Measurements from ENCODE around the gene DDX52. TPM values are rescaled to one million over a fixed set of nuclear protein-coding genes. Genes with fewer than 3 reads are reported as not detected.

DDX52 gene
- total and polyA plus RNA-seq, 2 of the 13 experiments (the other 11 are each of a cell fraction or from before 2014, with no cell fraction given), result 8.9 to 36.1 TPM

DNA sequence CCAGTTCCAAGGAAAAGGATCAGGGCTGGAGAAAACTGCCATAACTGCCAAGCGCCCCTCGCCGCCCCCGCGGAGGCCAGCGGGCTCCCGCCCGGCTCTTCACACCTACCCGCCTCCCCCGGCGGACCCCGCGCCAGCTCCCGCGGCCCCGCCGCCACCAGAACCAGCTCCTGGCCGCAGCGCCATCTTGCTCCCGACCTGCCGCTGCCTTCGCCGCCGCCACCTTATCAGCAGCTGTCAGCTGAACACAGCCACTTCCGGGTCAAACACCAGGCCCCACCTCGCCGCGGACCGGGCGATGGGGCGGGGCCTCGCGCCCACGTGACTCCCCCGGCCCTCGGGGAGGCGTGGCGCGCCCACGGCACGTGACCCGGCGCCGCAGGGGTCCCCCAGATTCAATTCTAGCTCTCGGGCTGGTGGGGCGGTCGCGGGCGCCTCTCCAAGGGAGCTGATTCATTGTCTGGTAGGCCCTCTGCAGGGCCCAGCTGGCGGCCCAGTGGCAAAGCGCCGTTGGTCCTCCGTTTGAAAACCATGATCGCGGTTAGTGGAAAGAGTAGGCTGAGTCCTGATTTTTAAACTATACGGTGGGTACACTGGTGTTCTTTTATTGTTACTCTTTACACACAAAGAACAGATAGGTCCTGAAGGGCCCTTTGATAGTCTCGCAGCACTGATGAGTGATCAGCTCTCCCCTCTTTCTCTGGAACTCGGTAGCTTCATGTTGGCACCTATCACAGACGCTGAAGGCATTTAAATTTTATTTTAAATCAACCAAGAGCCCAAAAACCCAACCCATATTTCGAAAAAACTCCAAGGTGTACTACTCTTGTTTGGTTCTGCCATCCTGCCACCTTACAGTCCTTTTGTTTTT lies 33.8 kb downstream of the DDX52 start, which contains the start of gene SYNRG (continued):
- TF ChIP-seq FOSL2 (CRISPR knock-in tag; IDR thresholded peaks at IDR 0.05) (peak; percentile 71), ZNF672 (CRISPR knock-in tag; IDR thresholded peaks at IDR 0.05) (no peak; the same call in 1 of the 2 replicates), HNF4A (CRISPR knock-in tag; IDR thresholded peaks at IDR 0.05) (peak; percentile 31), MEF2D (CRISPR knock-in tag; IDR thresholded peaks at IDR 0.05) (no peak), KLF12 (CRISPR knock-in tag; IDR thresholded peaks at IDR 0.05; ENCODE audit: borderline replicate concordance) (peak; percentile 63; the same call in 1 of the 2 replicates), CREM (IDR thresholded peaks at IDR 0.05) (no peak), CREM (CRISPR knock-in tag; IDR thresholded peaks at IDR 0.05) (no peak), MIER3 (CRISPR knock-in tag; IDR thresholded peaks at IDR 0.05; ENCODE audit: borderline replicate concordance) (peak; percentile 62; the same call in 1 of the 2 replicates), MAZ (IDR thresholded peaks at IDR 0.05; ENCODE audit: borderline replicate concordance, low read depth, low read length) (peak; percentile 64; the same call in 1 of the 2 replicates), MAZ (CRISPR knock-in tag; IDR thresholded peaks at IDR 0.05; ENCODE audit: low read depth) (peak; percentile 40), ZNF230 (CRISPR knock-in tag; IDR thresholded peaks at IDR 0.05) (peak; percentile 65; the same call in 1 of the 2 replicates), ZSCAN9 (CRISPR knock-in tag; IDR thresholded peaks at IDR 0.05; ENCODE audit: borderline replicate concordance) (no peak), RAD21 (CRISPR knock-in tag; IDR thresholded peaks at IDR 0.05) (0 out of 2 replicates have a peak, but pooled peaks have one; percentile 24), ZNF619 (CRISPR knock-in tag; IDR thresholded peaks at IDR 0.05) (0 out of 2 replicates have a peak, but pooled peaks have one; percentile 40), ZC3H4 (CRISPR knock-in tag; IDR thresholded peaks at IDR 0.05; ENCODE audit: borderline replicate concordance) (peak; percentile 74), TOPORS (CRISPR knock-in tag; IDR thresholded peaks at IDR 0.05) (peak; percentile 81; the same call in 1 of the 2 replicates)
- TF ChIP-seq, protein P1, sequence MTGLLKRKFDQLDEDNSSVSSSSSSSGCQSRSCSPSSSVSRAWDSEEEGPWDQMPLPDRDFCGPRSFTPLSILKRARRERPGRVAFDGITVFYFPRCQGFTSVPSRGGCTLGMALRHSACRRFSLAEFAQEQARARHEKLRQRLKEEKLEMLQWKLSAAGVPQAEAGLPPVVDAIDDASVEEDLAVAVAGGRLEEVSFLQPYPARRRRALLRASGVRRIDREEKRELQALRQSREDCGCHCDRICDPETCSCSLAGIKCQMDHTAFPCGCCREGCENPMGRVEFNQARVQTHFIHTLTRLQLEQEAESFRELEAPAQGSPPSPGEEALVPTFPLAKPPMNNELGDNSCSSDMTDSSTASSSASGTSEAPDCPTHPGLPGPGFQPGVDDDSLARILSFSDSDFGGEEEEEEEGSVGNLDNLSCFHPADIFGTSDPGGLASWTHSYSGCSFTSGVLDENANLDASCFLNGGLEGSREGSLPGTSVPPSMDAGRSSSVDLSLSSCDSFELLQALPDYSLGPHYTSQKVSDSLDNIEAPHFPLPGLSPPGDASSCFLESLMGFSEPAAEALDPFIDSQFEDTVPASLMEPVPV (CRISPR knock-in tag; IDR thresholded peaks at IDR 0.05), result peak; percentile 85
- TF ChIP-seq, protein P2, sequence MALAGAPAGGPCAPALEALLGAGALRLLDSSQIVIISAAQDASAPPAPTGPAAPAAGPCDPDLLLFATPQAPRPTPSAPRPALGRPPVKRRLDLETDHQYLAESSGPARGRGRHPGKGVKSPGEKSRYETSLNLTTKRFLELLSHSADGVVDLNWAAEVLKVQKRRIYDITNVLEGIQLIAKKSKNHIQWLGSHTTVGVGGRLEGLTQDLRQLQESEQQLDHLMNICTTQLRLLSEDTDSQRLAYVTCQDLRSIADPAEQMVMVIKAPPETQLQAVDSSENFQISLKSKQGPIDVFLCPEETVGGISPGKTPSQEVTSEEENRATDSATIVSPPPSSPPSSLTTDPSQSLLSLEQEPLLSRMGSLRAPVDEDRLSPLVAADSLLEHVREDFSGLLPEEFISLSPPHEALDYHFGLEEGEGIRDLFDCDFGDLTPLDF (CRISPR knock-in tag; IDR thresholded peaks at IDR 0.05), result peak; percentile 35; the same call in 1 of the 2 replicates
- TF ChIP-seq, protein P3, sequence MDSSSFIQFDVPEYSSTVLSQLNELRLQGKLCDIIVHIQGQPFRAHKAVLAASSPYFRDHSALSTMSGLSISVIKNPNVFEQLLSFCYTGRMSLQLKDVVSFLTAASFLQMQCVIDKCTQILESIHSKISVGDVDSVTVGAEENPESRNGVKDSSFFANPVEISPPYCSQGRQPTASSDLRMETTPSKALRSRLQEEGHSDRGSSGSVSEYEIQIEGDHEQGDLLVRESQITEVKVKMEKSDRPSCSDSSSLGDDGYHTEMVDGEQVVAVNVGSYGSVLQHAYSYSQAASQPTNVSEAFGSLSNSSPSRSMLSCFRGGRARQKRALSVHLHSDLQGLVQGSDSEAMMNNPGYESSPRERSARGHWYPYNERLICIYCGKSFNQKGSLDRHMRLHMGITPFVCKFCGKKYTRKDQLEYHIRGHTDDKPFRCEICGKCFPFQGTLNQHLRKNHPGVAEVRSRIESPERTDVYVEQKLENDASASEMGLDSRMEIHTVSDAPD (CRISPR knock-in tag; IDR thresholded peaks at IDR 0.05), result peak; percentile 48; the same call in 1 of the 2 replicates

All from HepG2 (cell line).